C1 segment of cervical spinal cord (tissue), 14 donors: ENCODE measurements around the gene CD300H.
"Not testable (repeated sequence)": the region's sequence is repeated elsewhere in the genome, so short reads cannot be mapped to it uniquely, and the experiment has no call there.

Experiments used
- DNase-seq, 14 donors: peaks; one replicate each; lab custom pipeline; 2025; lab: John Stamatoyannopoulos, UW

CD300H gene

GRCh38 chr17:74584292-74585060 lies 17.2 kb upstream of the CD300H start:
- no peak for DNase-seq

- no peak for DNase-seq
Observed at GRCh38 chr17:74582633-74583032, 15.3 kb upstream of the CD300H start.

- no peak for DNase-seq
Observed at GRCh38 chr17:74579900-74580299, 12.6 kb upstream of the CD300H start.

- DNase-seq = no peak
Observed at GRCh38 chr17:74578979-74579378, 11.7 kb upstream of the CD300H start.

- no peak for DNase-seq
Observed at GRCh38 chr17:74574489-74575142, 7.3 kb upstream of the CD300H start.

GRCh38 chr17:74573635-74574034 lies 6.3 kb upstream of the CD300H start:
- not testable (repeated sequence) for DNase-seq

- no peak for DNase-seq
Observed at GRCh38 chr17:74573169-74573568, 5.9 kb upstream of the CD300H start.

- no peak for DNase-seq
Observed at GRCh38 chr17:74571621-74572270, 4.4 kb upstream of the CD300H start.

GRCh38 chr17:74569020-74570003 lies 2.0 kb upstream of the CD300H start:
- DNase-seq = peak in 4 of 14 donors; percentile 7 to 58 (median 28)

GRCh38 chr17:74568106-74568873 lies 981 bp upstream of the CD300H start:
- no peak for DNase-seq

GRCh38 chr17:74566132-74566753 lies 1.1 kb downstream of the CD300H start:
- peak in 1 of 14 donors; percentile 23 for DNase-seq

GRCh38 chr17:74565126-74565525 lies 2.2 kb downstream of the CD300H start:
- DNase-seq = no peak

GRCh38 chr17:74563358-74563757 lies 4.0 kb downstream of the CD300H start:
- DNase-seq = no peak

GRCh38 chr17:74561586-74561985 lies 5.7 kb downstream of the CD300H start:
- no peak for DNase-seq

- DNase-seq = no peak
Observed at GRCh38 chr17:74558882-74559519, 8.3 kb downstream of the CD300H start.

GRCh38 chr17:74558402-74558801 lies 8.9 kb downstream of the CD300H start:
- not testable (repeated sequence) for DNase-seq

- no peak for DNase-seq
Observed at GRCh38 chr17:74555427-74555940, 11.8 kb downstream of the CD300H start.

GRCh38 chr17:74554909-74555308 lies 12.4 kb downstream of the CD300H start:
- no peak for DNase-seq

- DNase-seq = no peak
Observed at GRCh38 chr17:74552037-74552436, 15.3 kb downstream of the CD300H start.
